HG02870 (cell line): Measurements from ENCODE around the gene SPNS2.

Experiments used
- ATAC-seq: cut with Tn5 transposase; IDR thresholded peaks from one replicate; pipeline ENCODE4 v1.9.1; 2021; ENCODE audit warnings: mild to moderate bottlenecking, moderate library complexity; ENCODE audit not compliant: unreplicated experiment

SPNS2 gene

GRCh38 chr17:4536742-4537411 is 38.2 kb downstream of the SPNS2 start:
- no peak for ATAC-seq

- ATAC-seq: no peak
Observed at GRCh38 chr17:4537451-4538235, 39.0 kb downstream of the SPNS2 start.

- ATAC-seq: no peak
Observed at GRCh38 chr17:4538236-4539002, 39.7 kb downstream of the SPNS2 start.

GRCh38 chr17:4539025-4539424 is 40.3 kb downstream of the SPNS2 start:
- no peak for ATAC-seq

- ATAC-seq: no peak
Observed at GRCh38 chr17:4539576-4540223, 41.0 kb downstream of the SPNS2 start.

GRCh38 chr17:4540224-4540651 is 41.6 kb downstream of the SPNS2 start:
- ATAC-seq: no peak

GRCh38 chr17:4540687-4541327 is 42.1 kb downstream of the SPNS2 start:
- no peak for ATAC-seq

- no peak for ATAC-seq
Observed at GRCh38 chr17:4541328-4542002, 42.8 kb downstream of the SPNS2 start.

- ATAC-seq: no peak
Observed at GRCh38 chr17:4542003-4542725, 43.5 kb downstream of the SPNS2 start.

- no peak for ATAC-seq
Observed at GRCh38 chr17:4542726-4543191, 44.1 kb downstream of the SPNS2 start.

GRCh38 chr17:4543557-4544026 is 44.9 kb downstream of the SPNS2 start:
- no peak for ATAC-seq

GRCh38 chr17:4544135-4544950 is 45.7 kb downstream of the SPNS2 start:
- ATAC-seq: no peak

GRCh38 chr17:4544951-4545216 is 46.2 kb downstream of the SPNS2 start:
- ATAC-seq: no peak

- ATAC-seq: no peak
Observed at GRCh38 chr17:4545217-4545951, 46.7 kb downstream of the SPNS2 start.

GRCh38 chr17:4547118-4547906 is 48.6 kb downstream of the SPNS2 start:
- ATAC-seq: no peak

- no peak for ATAC-seq
Observed at GRCh38 chr17:4548061-4548461, 49.4 kb downstream of the SPNS2 start.
